C4-2B (cell line): Measurements from ENCODE around the gene MOCOS.

ENCODE experiments used
- ZFX ChIP-seq: fragments of 450-650 bp; IDR thresholded peaks from 2 replicates; pipeline ENCODE4 v1.6.1; 2017
- TF ChIP-seq, protein P1 (sequence below): fragments of 450-650 bp; conservative IDR thresholded peaks from 2 replicates; pipeline ENCODE4 v1.5.1; 2017; ENCODE audit warnings: mild to moderate bottlenecking

DNA sequence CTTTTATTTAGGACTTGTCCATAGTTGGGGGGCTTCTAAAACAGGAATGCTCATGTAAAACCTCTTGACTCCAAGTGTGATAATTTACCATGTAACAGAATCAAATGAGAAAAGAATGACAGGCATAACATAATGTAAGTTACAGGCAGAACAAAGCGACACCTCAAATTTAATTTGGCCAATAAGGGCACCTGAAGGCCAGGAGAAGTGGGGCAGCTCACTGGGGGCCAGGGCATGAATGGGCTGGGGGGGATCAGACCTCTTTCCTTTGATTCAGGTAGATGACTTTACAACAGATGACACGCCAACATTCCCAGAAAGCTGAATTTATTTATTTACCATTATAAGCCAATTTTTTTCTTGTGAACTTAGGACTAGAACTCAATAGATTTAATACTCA is 14.5 kb downstream of the MOCOS start:
- TF ChIP-seq, protein P1, sequence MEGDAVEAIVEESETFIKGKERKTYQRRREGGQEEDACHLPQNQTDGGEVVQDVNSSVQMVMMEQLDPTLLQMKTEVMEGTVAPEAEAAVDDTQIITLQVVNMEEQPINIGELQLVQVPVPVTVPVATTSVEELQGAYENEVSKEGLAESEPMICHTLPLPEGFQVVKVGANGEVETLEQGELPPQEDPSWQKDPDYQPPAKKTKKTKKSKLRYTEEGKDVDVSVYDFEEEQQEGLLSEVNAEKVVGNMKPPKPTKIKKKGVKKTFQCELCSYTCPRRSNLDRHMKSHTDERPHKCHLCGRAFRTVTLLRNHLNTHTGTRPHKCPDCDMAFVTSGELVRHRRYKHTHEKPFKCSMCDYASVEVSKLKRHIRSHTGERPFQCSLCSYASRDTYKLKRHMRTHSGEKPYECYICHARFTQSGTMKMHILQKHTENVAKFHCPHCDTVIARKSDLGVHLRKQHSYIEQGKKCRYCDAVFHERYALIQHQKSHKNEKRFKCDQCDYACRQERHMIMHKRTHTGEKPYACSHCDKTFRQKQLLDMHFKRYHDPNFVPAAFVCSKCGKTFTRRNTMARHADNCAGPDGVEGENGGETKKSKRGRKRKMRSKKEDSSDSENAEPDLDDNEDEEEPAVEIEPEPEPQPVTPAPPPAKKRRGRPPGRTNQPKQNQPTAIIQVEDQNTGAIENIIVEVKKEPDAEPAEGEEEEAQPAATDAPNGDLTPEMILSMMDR: no peak
- TF ChIP-seq ZFX: no peak
